Measurements from ENCODE around the gene ATP8B2.

GRCh38 chr1:154358519-154358918, 33.2 kb downstream of the ATP8B2 start:
- no peak for TF ChIP-seq CTCF (IDR thresholded peaks at IDR 0.05)
- TF ChIP-seq ZNF425 (CRISPR knock-in tag; conservative IDR thresholded peaks at IDR 0.05): no peak
- TF ChIP-seq USF2 (CRISPR knock-in tag; IDR thresholded peaks at IDR 0.05): no peak
- TF ChIP-seq ATF6 (CRISPR knock-in tag; IDR thresholded peaks at IDR 0.05): no peak
- no peak for TF ChIP-seq RELA (CRISPR knock-in tag; IDR thresholded peaks at IDR 0.05; ENCODE audit: borderline replicate concordance)
- no peak for TF ChIP-seq ZNF263 (CRISPR knock-in tag; IDR thresholded peaks at IDR 0.05; ENCODE audit: low read depth)
- no peak for TF ChIP-seq IRF2 (CRISPR knock-in tag; IDR thresholded peaks at IDR 0.05; ENCODE audit: borderline replicate concordance, low read depth)

All from WTC11 (cell line).